ENCODE measurements around the gene RAB27B. TPM values are rescaled to one million over a fixed set of nuclear protein-coding genes. Genes with fewer than 3 reads are reported as not detected.
"Not testable (repeated sequence)": the region's sequence is repeated elsewhere in the genome, so short reads cannot be mapped to it uniquely, and the experiment has no call there.

Gene RAB27B
- total RNA-seq, 1 donor from 2014 or later: 5.0 TPM

GRCh38 chr18:54807303-54807702 is 21.0 kb upstream of the RAB27B start:
- H3K36me3 ChIP-seq: no peaks in the 10 kb centered on the region
- no peak overlapping the region for H2AFZ ChIP-seq (replicated peaks)
- no peaks in the 10 kb centered on the region for H3K9me3 Mint-ChIP-seq
- no peak overlapping the region for H3K4me2 ChIP-seq
- no peak overlapping the region for H3K9ac ChIP-seq
- no peaks in the 10 kb centered on the region for H3K4me1 ChIP-seq
- H3K4me3 Mint-ChIP-seq: no peak overlapping the region
- H3F3A ChIP-seq (ENCODE audit: low read depth): no peaks in the 10 kb centered on the region
- no peak overlapping the region for H3K27ac Mint-ChIP-seq
- no peak overlapping the region for H3K4me3 ChIP-seq
- TF ChIP-seq EZH2phosphoT487 (IDR thresholded peaks at IDR 0.05): no peak
- no peaks in the 10 kb centered on the region for H4K20me1 ChIP-seq (ENCODE audit: low read depth)
- DNase-seq (ENCODE audit: low spot score): no peak
- H3K79me2 ChIP-seq (ENCODE audit: low read depth): no peaks in the 10 kb centered on the region
- no peaks in the 10 kb centered on the region for H3K27me3 ChIP-seq
- H3K9me3 ChIP-seq (ENCODE audit: low read depth): no peaks in the 10 kb centered on the region
- H3K27me3 Mint-ChIP-seq (ENCODE audit: insufficient read depth, low read depth): peaks cover 2% of the 10 kb centered on the region
- no peak overlapping the region for H3K27ac ChIP-seq
- no peaks in the 10 kb centered on the region for H3K36me3 Mint-ChIP-seq
- no peaks in the 10 kb centered on the region for H3K4me1 Mint-ChIP-seq

- H3K27ac Mint-ChIP-seq; H3K27me3 Mint-ChIP-seq (ENCODE audit: insufficient read depth, low read depth); DNase-seq (ENCODE audit: low spot score); H3K4me2 ChIP-seq; H3K36me3 ChIP-seq; H3K9me3 ChIP-seq (ENCODE audit: low read depth); H3K4me1 ChIP-seq; H4K20me1 ChIP-seq (ENCODE audit: low read depth); H3K36me3 Mint-ChIP-seq; H3K79me2 ChIP-seq (ENCODE audit: low read depth); H3K27me3 ChIP-seq; H3F3A ChIP-seq (ENCODE audit: low read depth); H3K4me3 Mint-ChIP-seq; H3K4me3 ChIP-seq; H3K27ac ChIP-seq; H2AFZ ChIP-seq (replicated peaks); H3K9ac ChIP-seq; H3K4me1 Mint-ChIP-seq; H3K9me3 Mint-ChIP-seq: not testable (repeated sequence)
Measured at GRCh38 chr18:54810662-54811061, 17.6 kb upstream of the RAB27B start.

GRCh38 chr18:54812885-54813284 is 15.4 kb upstream of the RAB27B start:
- H3K27me3 ChIP-seq: no peaks in the 10 kb centered on the region
- no peaks in the 10 kb centered on the region for H3K79me2 ChIP-seq (ENCODE audit: low read depth)
- no peak overlapping the region for H3K4me3 Mint-ChIP-seq
- DNase-seq (ENCODE audit: low spot score): no peak
- H3K27ac Mint-ChIP-seq: no peak overlapping the region
- no peaks in the 10 kb centered on the region for H3K36me3 ChIP-seq
- TF ChIP-seq CTCF (IDR thresholded peaks at IDR 0.05) (no peak), EZH2phosphoT487 (IDR thresholded peaks at IDR 0.05) (no peak), EZH2 (IDR thresholded peaks at IDR 0.05) (no peak)
- no peaks in the 10 kb centered on the region for H3K36me3 Mint-ChIP-seq
- H3K4me2 ChIP-seq: no peak overlapping the region
- H3K9ac ChIP-seq: no peak overlapping the region
- H3K4me3 ChIP-seq: no peak overlapping the region
- H3K27me3 Mint-ChIP-seq (ENCODE audit: insufficient read depth, low read depth): peaks cover 2% of the 10 kb centered on the region
- no peaks in the 10 kb centered on the region for H3K4me1 ChIP-seq
- no peak overlapping the region for H2AFZ ChIP-seq (replicated peaks)
- H3K9me3 Mint-ChIP-seq: no peaks in the 10 kb centered on the region
- H3K27ac ChIP-seq: no peak overlapping the region
- H4K20me1 ChIP-seq (ENCODE audit: low read depth): no peaks in the 10 kb centered on the region
- no peaks in the 10 kb centered on the region for H3K4me1 Mint-ChIP-seq
- H3F3A ChIP-seq (ENCODE audit: low read depth): no peaks in the 10 kb centered on the region
- no peaks in the 10 kb centered on the region for H3K9me3 ChIP-seq (ENCODE audit: low read depth)

- H3K27me3 Mint-ChIP-seq (ENCODE audit: insufficient read depth, low read depth): peaks cover 2% of the 10 kb centered on the region
- Histone ChIP-seq H2AFZ (replicated peaks) (no peak overlapping the region), H3K4me1 (no peaks in the 10 kb centered on the region), H3F3A (ENCODE audit: low read depth) (no peaks in the 10 kb centered on the region), H3K4me3 (no peak overlapping the region), H3K4me2 (no peak overlapping the region), H4K20me1 (ENCODE audit: low read depth) (no peaks in the 10 kb centered on the region), H3K79me2 (ENCODE audit: low read depth) (no peaks in the 10 kb centered on the region), H3K27me3 (no peaks in the 10 kb centered on the region), H3K9me3 (ENCODE audit: low read depth) (no peaks in the 10 kb centered on the region), H3K36me3 (no peaks in the 10 kb centered on the region), H3K9ac (no peak overlapping the region), H3K27ac (no peak overlapping the region)
- H3K4me1 Mint-ChIP-seq: no peaks in the 10 kb centered on the region
- H3K4me3 Mint-ChIP-seq: no peak overlapping the region
- no peaks in the 10 kb centered on the region for H3K36me3 Mint-ChIP-seq
- H3K9me3 Mint-ChIP-seq: no peaks in the 10 kb centered on the region
- no peak for DNase-seq (ENCODE audit: low spot score)
- no peak for TF ChIP-seq CTCF (IDR thresholded peaks at IDR 0.05)
- TF ChIP-seq EZH2 (IDR thresholded peaks at IDR 0.05): no peak
- no peak for TF ChIP-seq EZH2phosphoT487 (IDR thresholded peaks at IDR 0.05)
- H3K27ac Mint-ChIP-seq: no peak overlapping the region
Measured at GRCh38 chr18:54813305-54813704, 15.0 kb upstream of the RAB27B start.
